ENCODE data around the gene ADGRE3. TPM values are rescaled to one million over a fixed set of nuclear protein-coding genes. Genes with fewer than 3 reads are reported as not detected.
A peak's percentile ranks its signal among the peaks of the same experiment; 100 is the strongest.

ADGRE3 gene
- total and polyA plus RNA-seq, 2 of the 8 experiments (the other 6 are each of a cell fraction or from before 2014, with no cell fraction given): not detected

DNA sequence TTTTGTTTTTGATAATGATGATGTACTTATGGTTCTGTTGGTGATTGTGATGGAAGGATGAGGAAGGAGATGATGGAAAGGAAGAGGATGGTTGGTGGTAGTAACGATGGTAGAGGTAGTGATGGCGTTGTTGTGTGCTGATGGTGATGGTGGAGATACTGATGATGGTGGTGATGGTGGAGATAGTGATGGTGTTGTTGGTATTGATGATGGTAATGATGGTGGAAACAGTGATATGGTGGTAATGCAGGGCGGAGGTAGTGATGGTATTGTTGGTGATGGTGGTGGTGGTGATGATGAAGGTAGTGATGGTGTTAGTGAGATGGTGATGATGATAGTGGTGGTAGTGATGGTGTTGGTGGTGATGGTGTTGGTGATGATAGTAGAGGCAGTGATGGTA is 79.1 kb downstream of the ADGRE3 start:
- Histone ChIP-seq H4K5ac (ENCODE audit: insufficient read length, low read depth, low read length) (no peak overlapping the region), H3K79me2 (ENCODE audit: control insufficient read depth in 1 of 2, insufficient read depth in 2 of 2, low read length in 2 of 2) (no peaks in the 10 kb centered on the region), H2AK5ac (ENCODE audit: low read depth, low read length) (no peak overlapping the region), H3K79me1 (ENCODE audit: low read depth, low read length) (no peaks in the 10 kb centered on the region), H4K8ac (ENCODE audit: extremely low read depth, insufficient read depth, low read length) (no peak overlapping the region), H3K4me1 (replicated peaks in 1 of 4; ENCODE audit: control insufficient read depth in 3 of 4, insufficient read depth in 4 of 4, low read length in 3 of 4) (no peaks in the 10 kb centered on the region), H3K23ac (ENCODE audit: insufficient read length) (peak overlapping the region; percentile 85), H2BK12ac (ENCODE audit: low read depth, low read length) (no peak overlapping the region), H2BK20ac (ENCODE audit: low read length) (no peak overlapping the region), H3K27me3 (replicated peaks in 1 of 4; ENCODE audit: control insufficient read depth in 3 of 4, extremely low read depth in 1 of 4, insufficient read depth in 3 of 4, low read length in 3 of 4) (no peaks in the 10 kb centered on the region), H2BK120ac (replicated peaks; ENCODE audit: low read depth, low read length) (no peak overlapping the region), H3K9me3 (ENCODE audit: insufficient read depth in 2 of 2, low read depth in 1 of 2, low read length in 1 of 2) (peaks cover 45 to 60% of the 10 kb centered on the region in 2 experiments), H3K23me2 (ENCODE audit: low read depth, low read length) (peaks cover 6% of the 10 kb centered on the region; the same call in 1 of the 2 replicates), H3K4me3 (ENCODE audit: extremely low read depth in 1 of 4, insufficient read depth in 2 of 4, low read depth in 3 of 4, low read length in 4 of 4) (no peak overlapping the region), H2AFZ (ENCODE audit: low read length) (no peak overlapping the region), H3K27ac (ENCODE audit: low read depth, low read length) (no peak overlapping the region), H3K4ac (replicated peaks; ENCODE audit: insufficient read length, low read depth, low read length) (no peak overlapping the region), H3K18ac (ENCODE audit: extremely low read depth, low read length) (no peak overlapping the region), H4K20me1 (replicated peaks in 1 of 2; ENCODE audit: control insufficient read depth in 1 of 2, insufficient read depth in 2 of 2, low read length in 2 of 2) (peaks cover 0 to 4% of the 10 kb centered on the region in 2 experiments), H4K91ac (replicated peaks; ENCODE audit: insufficient read length, low read length) (peak overlapping the region; percentile 37), H3K4me2 (ENCODE audit: insufficient read depth in 1 of 2, low read depth in 2 of 2, low read length in 2 of 2) (no peak overlapping the region), H3K14ac (ENCODE audit: insufficient read length) (no peak overlapping the region), H3K36me3 (ENCODE audit: control insufficient read depth in 2 of 4, insufficient read depth in 4 of 4, low read length in 3 of 4) (no peaks in the 10 kb centered on the region), H3K56ac (replicated peaks; ENCODE audit: insufficient read length, low read depth, low read length) (peak overlapping the region; percentile 63), H2BK15ac (ENCODE audit: low read length) (no peak overlapping the region), H2BK5ac (ENCODE audit: low read depth, low read length) (no peak overlapping the region), H3K9ac (replicated peaks in 1 of 4; ENCODE audit: extremely low read depth in 1 of 4, low read depth in 3 of 4, low read length in 3 of 4) (no peak overlapping the region)
- ChIA-PET POLR2A (ENCODE audit: partially characterized antibody) (no interaction called here), CTCF (ENCODE audit: partially characterized antibody) (interaction anchor here (0.8 kb wide), 1 partner anchor 91 kb away, joined by 3 read pairs; no protein-coding TSS in a partner anchor)
- no peak for FAIRE-seq
- TF ChIP-seq CBX5 (IDR thresholded peaks at IDR 0.05; ENCODE audit: low read depth, low read length) (peak; percentile 44; the same call in 1 of the 2 replicates), YY1 (IDR thresholded peaks at IDR 0.05; ENCODE audit: low read depth, low read length) (no peak), BRCA1 (IDR thresholded peaks at IDR 0.05; ENCODE audit: low read depth, low read length) (no peak), SUZ12 (IDR thresholded peaks at IDR 0.05; ENCODE audit: low read length) (no peak), GTF2F1 (IDR thresholded peaks at IDR 0.05; ENCODE audit: borderline replicate concordance, low read depth, low read length) (no peak), RFX5 (IDR thresholded peaks at IDR 0.05; ENCODE audit: borderline replicate concordance, low read depth, low read length) (no peak), RXRA (IDR thresholded peaks at IDR 0.05; ENCODE audit: insufficient read depth, low read depth, low read length) (no peak)
- DNase-seq (ENCODE audit: low read depth in 1 of 2, low spot score in 2 of 2): no peak
- 78 to 100% methylated on average over 1 to 3 of the region's 3 CpGs for WGBS, 2 experiments (ENCODE audit: extremely low coverage in 1 of 2, insufficient coverage in 1 of 2, insufficient read length in 1 of 2, insufficient replicate concordance in 2 of 2, low coverage in 1 of 2, low lambda C conversion rate in 2 of 2, missing lambda C conversion rate in 1 of 2)
